ENCODE results near the gene GGCX.

Gene GGCX

DNA sequence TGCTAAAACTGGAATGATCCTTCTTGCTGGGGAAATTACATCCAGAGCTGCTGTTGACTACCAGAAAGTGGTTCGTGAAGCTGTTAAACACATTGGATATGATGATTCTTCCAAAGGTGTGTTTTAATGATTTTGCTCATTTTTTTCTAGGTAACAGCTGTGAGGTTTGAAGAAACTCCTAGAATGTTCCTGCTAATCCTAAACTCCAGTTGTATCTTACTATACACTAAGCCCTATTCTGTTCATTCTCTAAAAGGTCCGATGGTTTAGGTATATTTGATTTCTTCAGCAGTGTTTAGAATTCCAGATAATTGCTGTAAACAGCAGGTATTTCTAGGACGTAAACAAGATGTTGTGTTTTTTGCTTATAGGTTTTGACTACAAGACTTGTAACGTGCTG is 20.0 kb downstream of the GGCX start (continued):
- TF ChIP-seq, protein P1, sequence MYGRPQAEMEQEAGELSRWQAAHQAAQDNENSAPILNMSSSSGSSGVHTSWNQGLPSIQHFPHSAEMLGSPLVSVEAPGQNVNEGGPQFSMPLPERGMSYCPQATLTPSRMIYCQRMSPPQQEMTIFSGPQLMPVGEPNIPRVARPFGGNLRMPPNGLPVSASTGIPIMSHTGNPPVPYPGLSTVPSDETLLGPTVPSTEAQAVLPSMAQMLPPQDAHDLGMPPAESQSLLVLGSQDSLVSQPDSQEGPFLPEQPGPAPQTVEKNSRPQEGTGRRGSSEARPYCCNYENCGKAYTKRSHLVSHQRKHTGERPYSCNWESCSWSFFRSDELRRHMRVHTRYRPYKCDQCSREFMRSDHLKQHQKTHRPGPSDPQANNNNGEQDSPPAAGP (tag by site-specific recombination; IDR thresholded peaks at IDR 0.05), result no peak
- no peak for TF ChIP-seq ZNF239 (tag by site-specific recombination; IDR thresholded peaks at IDR 0.05)

DNA sequence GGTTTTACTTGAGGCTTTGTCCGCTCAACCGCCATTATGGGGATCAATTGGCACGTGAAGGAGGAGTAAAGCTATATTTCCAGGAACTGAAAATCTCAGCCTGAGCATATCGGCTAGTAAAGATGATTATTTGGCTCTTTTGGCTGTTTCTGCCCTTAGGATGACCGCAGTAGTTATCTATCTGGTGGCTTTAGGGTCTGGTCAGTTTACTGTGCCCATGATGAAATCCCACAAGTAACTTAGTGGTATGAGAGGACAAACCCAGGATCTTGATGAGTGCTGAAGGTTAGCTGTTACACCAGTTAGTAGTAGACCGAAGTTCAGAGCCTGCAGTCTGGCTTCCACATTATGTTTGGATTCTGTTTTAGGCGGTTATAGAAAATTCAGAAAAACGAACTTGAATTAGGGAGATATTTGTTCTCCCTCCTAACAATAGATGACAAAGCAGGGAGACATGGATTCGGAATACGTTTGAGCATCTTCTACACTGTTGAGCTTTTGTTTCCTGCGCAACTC is 21.1 kb downstream of the GGCX start:
- peak overlapping the region; percentile 99; the same call in 1 of the 2 replicates for H3K27ac ChIP-seq (ENCODE audit: extremely low read depth, low read depth, low read length)
- CTCF ChIA-PET, result interaction anchor here (0.8 to 9.1 kb wide), 5 partner anchors 8 to 149 kb away, joined by 3 to 73 read pairs (median 3); partner anchors contain the start of gene SH2D6
- 0 out of 2 replicates have a peak, but pooled peaks cover 2% of the 10 kb centered on the region for H3K4me1 ChIP-seq (ENCODE audit: control insufficient read depth, insufficient read depth, low read length)
- H3K4me3 ChIP-seq (ENCODE audit: low read depth, low read length), result peak overlapping the region; percentile 98
- TF ChIP-seq ZNF391 (tag by site-specific recombination; IDR thresholded peaks at IDR 0.05; ENCODE audit: borderline replicate concordance, low read depth), result no peak
- 0 out of 2 replicates have a peak, but pooled peaks have one; percentile 4 for TF ChIP-seq ZNF2 (tag by site-specific recombination; IDR thresholded peaks at IDR 0.05)
- peaks cover 23 to 57% of the 10 kb centered on the region in 2 experiments for H3K36me3 ChIP-seq (ENCODE audit: control insufficient read depth in 2 of 2, insufficient read depth in 1 of 2, low read length in 2 of 2)
- H3K9me3 ChIP-seq (ENCODE audit: control insufficient read depth, insufficient read depth, low read depth, low read length), result no peaks in the 10 kb centered on the region
- POLR2A ChIA-PET, result interaction anchor here (0.6 to 5.3 kb wide), 21 partner anchors 9 to 565 kb away, joined by 3 to 106 read pairs (median 7); partner anchors contain the start of genes ELMOD3, GGCX, POLR1A and PTCD3

DNA sequence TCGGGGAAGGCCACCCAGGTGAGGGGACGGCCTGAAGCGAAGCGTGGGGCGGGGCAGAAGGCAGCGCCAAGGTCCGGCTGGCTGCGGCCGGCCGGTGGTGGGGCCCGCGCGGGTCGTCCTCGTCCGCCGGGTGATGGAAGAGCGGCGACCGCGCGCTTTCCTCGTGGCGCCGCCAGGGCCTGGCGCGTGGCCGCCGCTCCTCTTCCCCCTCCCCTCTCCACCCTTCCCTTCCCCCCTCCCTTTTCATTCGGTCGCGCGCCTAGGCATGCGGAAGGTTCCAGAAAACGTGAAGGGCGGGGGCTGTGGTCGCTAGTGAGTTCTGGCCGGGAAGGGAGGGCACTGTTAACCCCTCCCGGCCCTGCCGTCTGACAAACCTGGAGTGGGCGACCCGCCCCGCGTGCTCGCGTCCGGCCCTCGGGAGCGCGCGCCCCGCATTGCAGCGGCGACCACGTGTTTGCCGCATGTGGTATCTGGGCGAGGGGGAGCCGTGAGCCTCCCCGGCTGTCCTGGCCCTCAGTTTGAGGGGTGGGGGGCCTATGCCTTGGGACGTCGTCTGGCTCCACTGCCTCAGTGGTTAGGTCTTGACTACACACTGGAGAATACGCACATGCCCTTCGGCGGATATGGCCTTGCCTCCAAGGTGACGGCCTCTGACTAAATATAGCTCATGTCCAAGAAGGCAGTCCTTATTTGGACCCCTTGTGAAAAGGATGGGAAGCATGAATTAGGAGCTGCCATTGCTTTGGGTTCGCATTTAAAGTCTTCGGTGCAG is 21.7 kb downstream of the GGCX start:
- Histone ChIP-seq H3K4me3 (ENCODE audit: low read depth, low read length) (peak overlapping the region; percentile 98), H3K4me1 (ENCODE audit: control insufficient read depth, insufficient read depth, low read length) (0 out of 2 replicates have a peak, but pooled peaks cover 2% of the 10 kb centered on the region), H3K27ac (ENCODE audit: extremely low read depth, low read depth, low read length) (peak overlapping the region; percentile 99), H3K36me3 (ENCODE audit: control insufficient read depth in 2 of 2, insufficient read depth in 1 of 2, low read length in 2 of 2) (peaks cover 21 to 51% of the 10 kb centered on the region in 2 experiments), H3K9me3 (ENCODE audit: control insufficient read depth, insufficient read depth, low read depth, low read length) (no peaks in the 10 kb centered on the region)
- CTCF ChIA-PET, result interaction anchor here (0.7 to 9.1 kb wide), 6 partner anchors 9 to 186 kb away, joined by 3 to 73 read pairs (median 3); partner anchors contain the start of gene SH2D6
- POLR2A ChIA-PET, result interaction anchor here (0.6 to 5.3 kb wide), 53 partner anchors 9 to 566 kb away, joined by 3 to 106 read pairs (median 6); partner anchors contain the start of genes C2orf68, ELMOD3, GGCX and POLR1A
- TF ChIP-seq ZNF792 (tag by site-specific recombination; IDR thresholded peaks at IDR 0.05) (no peak), ZNF529 (tag by site-specific recombination; IDR thresholded peaks at IDR 0.05; ENCODE audit: insufficient replicate concordance) (no peak), ZBTB8A (tag by site-specific recombination; IDR thresholded peaks at IDR 0.05) (no peak), KLF16 (tag by site-specific recombination; IDR thresholded peaks at IDR 0.05) (peak; percentile 44; the same call in 1 of the 2 replicates), HOXC10 (CRISPR knock-in tag; IDR thresholded peaks at IDR 0.05) (peak; percentile 45; the same call in 1 of the 2 replicates), ZNF223 (tag by site-specific recombination; IDR thresholded peaks at IDR 0.05) (no peak), GLIS2 (tag by site-specific recombination; IDR thresholded peaks at IDR 0.05) (peak; percentile 36; the same call in 1 of the 2 replicates), SP2 (tag by site-specific recombination; IDR thresholded peaks at IDR 0.05) (no peak; the same call in 1 of the 2 replicates), ZNF777 (tag by site-specific recombination; IDR thresholded peaks at IDR 0.05; ENCODE audit: borderline replicate concordance) (no peak), KLF9 (tag by site-specific recombination; IDR thresholded peaks at IDR 0.05; ENCODE audit: low read depth) (peak; percentile 23; the same call in 1 of the 2 replicates), ZNF544 (tag by site-specific recombination; IDR thresholded peaks at IDR 0.05) (no peak), IKZF3 (tag by site-specific recombination; IDR thresholded peaks at IDR 0.05) (no peak), SALL2 (tag by site-specific recombination; IDR thresholded peaks at IDR 0.05; ENCODE audit: borderline replicate concordance) (0 out of 2 replicates have a peak, but pooled peaks have one; percentile 6), EGR2 (tag by site-specific recombination; IDR thresholded peaks at IDR 0.05; ENCODE audit: low read depth) (peak; percentile 34; the same call in 1 of the 2 replicates), ZNF621 (tag by site-specific recombination; IDR thresholded peaks at IDR 0.05) (no peak), MEIS1 (CRISPR knock-in tag; IDR thresholded peaks at IDR 0.05; ENCODE audit: borderline replicate concordance) (peak; percentile 21; the same call in 1 of the 2 replicates), ZFHX2 (tag by site-specific recombination; conservative IDR thresholded peaks at IDR 0.05) (peak; percentile 20; the same call in 1 of the 2 replicates), ZNF416 (tag by site-specific recombination; IDR thresholded peaks at IDR 0.05) (no peak), KLF1 (tag by site-specific recombination; IDR thresholded peaks at IDR 0.05) (no peak), ZNF843 (tag by site-specific recombination; IDR thresholded peaks at IDR 0.05) (no peak)
- TF ChIP-seq, protein P2, sequence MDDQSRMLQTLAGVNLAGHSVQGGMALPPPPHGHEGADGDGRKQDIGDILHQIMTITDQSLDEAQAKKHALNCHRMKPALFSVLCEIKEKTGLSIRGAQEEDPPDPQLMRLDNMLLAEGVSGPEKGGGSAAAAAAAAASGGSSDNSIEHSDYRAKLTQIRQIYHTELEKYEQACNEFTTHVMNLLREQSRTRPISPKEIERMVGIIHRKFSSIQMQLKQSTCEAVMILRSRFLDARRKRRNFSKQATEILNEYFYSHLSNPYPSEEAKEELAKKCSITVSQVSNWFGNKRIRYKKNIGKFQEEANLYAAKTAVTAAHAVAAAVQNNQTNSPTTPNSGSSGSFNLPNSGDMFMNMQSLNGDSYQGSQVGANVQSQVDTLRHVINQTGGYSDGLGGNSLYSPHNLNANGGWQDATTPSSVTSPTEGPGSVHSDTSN (CRISPR knock-in tag; IDR thresholded peaks at IDR 0.05), result peak; percentile 49; the same call in 1 of the 2 replicates
- TF ChIP-seq, protein P3, sequence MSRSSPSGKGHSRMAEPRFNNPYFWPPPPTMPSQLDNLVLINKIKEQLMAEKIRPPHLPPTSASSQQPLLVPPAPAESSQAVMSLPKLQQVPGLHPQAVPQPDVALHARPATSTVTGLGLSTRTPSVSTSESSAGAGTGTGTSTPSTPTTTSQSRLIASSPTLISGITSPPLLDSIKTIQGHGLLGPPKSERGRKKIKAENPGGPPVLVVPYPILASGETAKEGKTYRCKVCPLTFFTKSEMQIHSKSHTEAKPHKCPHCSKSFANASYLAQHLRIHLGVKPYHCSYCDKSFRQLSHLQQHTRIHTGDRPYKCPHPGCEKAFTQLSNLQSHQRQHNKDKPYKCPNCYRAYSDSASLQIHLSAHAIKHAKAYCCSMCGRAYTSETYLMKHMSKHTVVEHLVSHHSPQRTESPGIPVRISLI (tag by site-specific recombination; IDR thresholded peaks at IDR 0.05), result no peak
- TF ChIP-seq, protein P4, sequence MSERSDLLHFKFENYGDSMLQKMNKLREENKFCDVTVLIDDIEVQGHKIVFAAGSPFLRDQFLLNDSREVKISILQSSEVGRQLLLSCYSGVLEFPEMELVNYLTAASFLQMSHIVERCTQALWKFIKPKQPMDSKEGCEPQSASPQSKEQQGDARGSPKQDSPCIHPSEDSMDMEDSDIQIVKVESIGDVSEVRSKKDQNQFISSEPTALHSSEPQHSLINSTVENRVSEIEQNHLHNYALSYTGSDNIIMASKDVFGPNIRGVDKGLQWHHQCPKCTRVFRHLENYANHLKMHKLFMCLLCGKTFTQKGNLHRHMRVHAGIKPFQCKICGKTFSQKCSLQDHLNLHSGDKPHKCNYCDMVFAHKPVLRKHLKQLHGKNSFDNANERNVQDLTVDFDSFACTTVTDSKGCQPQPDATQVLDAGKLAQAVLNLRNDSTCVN (tag by site-specific recombination; optimal IDR thresholded peaks at IDR 0.05), result peak; percentile 97

Data from HEK293 (cell line).